H9 (cell line): ENCODE data around the gene CFDP1. TPM values are rescaled to one million over a fixed set of nuclear protein-coding genes. Genes with fewer than 3 reads are reported as not detected.

Experiments
- DNase-seq: peaks from one replicate; pipeline ENCODE4 v3.0.0-alpha.2; 2017
- H2AFZ ChIP-seq: one replicate; pipeline ENCODE4 v1.6.1; 2013; ENCODE audit warnings: mild to moderate bottlenecking, low read length, control low read depth, moderate library complexity
- H2AK5ac ChIP-seq: 2 replicates; pipeline ENCODE4 v1.6.1; 2013; ENCODE audit warnings: low read length, control low read depth, mixed read lengths; ENCODE audit not compliant: insufficient read length
- H2BK120ac ChIP-seq: one replicate; pipeline ENCODE4 v1.6.1; 2013; ENCODE audit warnings: low read depth, mild to moderate bottlenecking, low read length, control low read depth, inconsistent platforms; ENCODE audit not compliant: poor library complexity, severe bottlenecking
- H2BK12ac ChIP-seq: 2 replicates; pipeline ENCODE4 v1.6.1; 2013; ENCODE audit warnings: low read length, control low read depth, mixed read lengths, low read depth; ENCODE audit not compliant: insufficient read length
- H2BK15ac ChIP-seq: 2 replicates; pipeline ENCODE4 v1.6.1; 2013; ENCODE audit warnings: low read depth, low read length, control low read depth
- H2BK20ac ChIP-seq: one replicate; pipeline ENCODE4 v1.6.1; 2013; ENCODE audit warnings: low read depth, mild to moderate bottlenecking, low read length, control low read depth, inconsistent platforms; ENCODE audit not compliant: poor library complexity, severe bottlenecking
- H2BK5ac ChIP-seq: 2 replicates; pipeline ENCODE4 v1.6.1; 2013; ENCODE audit warnings: low read length, control low read depth, mixed read lengths; ENCODE audit not compliant: insufficient read length
- H3K14ac ChIP-seq: 2 replicates; pipeline ENCODE4 v1.6.1; 2013; ENCODE audit warnings: low read length, control low read depth; ENCODE audit not compliant: insufficient read depth
- H3K18ac ChIP-seq: 2 replicates; pipeline ENCODE4 v1.6.1; 2013; ENCODE audit warnings: low read depth, mild to moderate bottlenecking, mixed read lengths, low read length, control low read depth; ENCODE audit not compliant: insufficient read length
- H3K23ac ChIP-seq: 2 replicates; pipeline ENCODE4 v1.6.1; 2013; ENCODE audit warnings: low read length, control low read depth, mixed read lengths, low read depth; ENCODE audit not compliant: insufficient read length
- H3K23me2 ChIP-seq: 2 replicates; pipeline ENCODE4 v1.6.1; 2013; ENCODE audit warnings: low read depth, mild to moderate bottlenecking, mixed read lengths, low read length, control low read depth; ENCODE audit not compliant: insufficient read length, poor library complexity, severe bottlenecking
- H3K27ac ChIP-seq: 2 replicates; pipeline ENCODE4 v1.5.1; 2013; ENCODE audit warnings: low read length, control low read depth, mixed read lengths, low read depth; ENCODE audit not compliant: insufficient read length
- H3K27me3 ChIP-seq: 2 replicates; pipeline ENCODE4 v1.6.1; 2013; ENCODE audit warnings: low read length, control low read depth, inconsistent platforms; ENCODE audit not compliant: insufficient read depth
- H3K4ac ChIP-seq: 2 replicates; pipeline ENCODE4 v1.6.1; 2013; ENCODE audit warnings: low read depth, mild to moderate bottlenecking, control low read depth, inconsistent platforms, low read length, moderate library complexity
- H3K4me1 ChIP-seq: 2 replicates; pipeline ENCODE4 v1.6.1; 2013; ENCODE audit warnings: low read length, control low read depth, inconsistent platforms; ENCODE audit not compliant: insufficient read depth
- H3K4me2 ChIP-seq: 2 replicates; pipeline ENCODE4 v1.6.1; 2013; ENCODE audit warnings: low read length, control low read depth, mixed read lengths; ENCODE audit not compliant: insufficient read length, insufficient read depth
- H3K56ac ChIP-seq: 2 replicates; pipeline ENCODE4 v1.6.1; 2013; ENCODE audit warnings: low read depth, mild to moderate bottlenecking, mixed read lengths, low read length, control low read depth; ENCODE audit not compliant: insufficient read length
- H3K79me1 ChIP-seq: 2 replicates; pipeline ENCODE4 v1.6.1; 2013; ENCODE audit warnings: low read depth, mild to moderate bottlenecking, moderate library complexity, low read length, control low read depth, inconsistent platforms; ENCODE audit not compliant: insufficient read depth, poor library complexity, severe bottlenecking
- H3K79me2 ChIP-seq: 2 replicates; pipeline ENCODE4 v1.6.1; 2013; ENCODE audit warnings: low read length, control low read depth, inconsistent platforms; ENCODE audit not compliant: insufficient read depth
- H3K9ac ChIP-seq: 2 replicates; pipeline ENCODE4 v1.6.1; 2013; ENCODE audit warnings: low read length, control low read depth, mixed read lengths; ENCODE audit not compliant: insufficient read length; ENCODE audit errors: extremely low read depth
- H3K9me3 ChIP-seq: one replicate; pipeline ENCODE4 v1.6.1; 2013; ENCODE audit warnings: low read depth, low read length, inconsistent platforms; ENCODE audit not compliant: control insufficient read depth
- H3T11ph ChIP-seq: one replicate; pipeline ENCODE4 v1.6.1; 2013; ENCODE audit warnings: mild to moderate bottlenecking, low read length, control low read depth, inconsistent platforms
- H4K20me1 ChIP-seq: one replicate; pipeline ENCODE4 v1.6.1; 2013; ENCODE audit not compliant: control insufficient read depth, insufficient read length, insufficient read depth
- H4K5ac ChIP-seq: 2 replicates; pipeline ENCODE4 v1.6.1; 2013; ENCODE audit warnings: low read depth, mild to moderate bottlenecking, mixed read lengths, low read length, control low read depth; ENCODE audit not compliant: insufficient read length
- H4K8ac ChIP-seq: replicated peaks from 2 replicates; pipeline ENCODE4 v1.6.1; 2013; ENCODE audit warnings: low read length, control low read depth, mixed read lengths, low read depth; ENCODE audit not compliant: insufficient read length
- H4K91ac ChIP-seq: 2 replicates; pipeline ENCODE4 v1.6.1; 2013; ENCODE audit warnings: low read depth, mild to moderate bottlenecking, moderate library complexity, mixed read lengths, low read length, control low read depth; ENCODE audit not compliant: insufficient read length
- H3K27ac Mint-ChIP-seq, 3 experiments: 2 replicates in 2 of 3; 3 replicates in 1 of 3; pipeline ENCODE4 v1.8.0; 2020 to 2021; ENCODE audit warnings: mixed read lengths in 3 of 3, mild to moderate bottlenecking in 1 of 3, moderate library complexity in 1 of 3
- H3K27me3 Mint-ChIP-seq: 2 replicates; pipeline ENCODE4 v1.8.0; 2021; ENCODE audit warnings: low read depth, mild to moderate bottlenecking, moderate library complexity, mixed read lengths
- H3K36me3 Mint-ChIP-seq, 3 experiments: 2 replicates in 2 of 3; 3 replicates in 1 of 3; pipeline ENCODE4 v1.8.0; 2020 to 2021; ENCODE audit warnings: low read depth in 3 of 3, mixed read lengths in 3 of 3; ENCODE audit not compliant: insufficient read depth in 1 of 3
- H3K4me1 Mint-ChIP-seq, 2 experiments: 2 replicates each; pipeline ENCODE4 v1.8.0; 2020; ENCODE audit warnings: mixed read lengths in 2 of 2
- H3K4me3 Mint-ChIP-seq, 2 experiments: 2 replicates in 1 of 2; 3 replicates in 1 of 2; pipeline ENCODE4 v1.8.0; 2020 to 2021; ENCODE audit warnings: mild to moderate bottlenecking in 2 of 2, mixed read lengths in 2 of 2, moderate library complexity in 1 of 2
- H3K9me3 Mint-ChIP-seq, 2 experiments: 2 replicates in 1 of 2; 3 replicates in 1 of 2; pipeline ENCODE4 v1.8.0; 2020; ENCODE audit warnings: mild to moderate bottlenecking in 2 of 2, mixed read lengths in 2 of 2, moderate library complexity in 1 of 2
- CTCF ChIP-seq: fragments of 200-600 bp; sonication (generic); conservative IDR thresholded peaks from 3 replicates; pipeline ENCODE4 v1.8.0; 2021; ENCODE audit warnings: antibody characterized with exemption, mild to moderate bottlenecking
- WGBS: extraction: QIAGEN DNeasy Blood & Tissue Kit; methylation state at CpG from one replicate; pipeline ENCODE4 v1.1.7; 2013; ENCODE audit warnings: missing lambda C conversion rate, low lambda C conversion rate, mixed read lengths; ENCODE audit not compliant: insufficient read length; ENCODE audit errors: extremely low coverage; 5-methylcytosine and 5-hydroxymethylcytosine counted together
- total RNA-seq: library from RNA; stranded (reverse); gene quantifications from 2 replicates; pipeline ENCODE4 v1.2.1, GENCODE V29; 2021

Gene CFDP1
- total RNA-seq, 1 experiment from 2014 or later, result 89.2 TPM

- no peak overlapping the region for H3K18ac ChIP-seq
- no peaks in the 10 kb centered on the region for H3K9me3 Mint-ChIP-seq
- H3K4ac ChIP-seq, result no peak overlapping the region
- no peak overlapping the region for H2BK120ac ChIP-seq
- no peak overlapping the region for H3K27ac ChIP-seq
- no peak for TF ChIP-seq CTCF
- no peak overlapping the region for H2AK5ac ChIP-seq
- H2BK20ac ChIP-seq, result no peak overlapping the region
- DNase-seq, result no peak
- no peak overlapping the region for H4K5ac ChIP-seq
- peak overlapping the region; percentile 52 for H3K14ac ChIP-seq
- H4K20me1 ChIP-seq, result no peaks in the 10 kb centered on the region
- no peak overlapping the region for H2BK12ac ChIP-seq
- peak overlapping the region; percentile 77 for H3K9ac ChIP-seq
- H3T11ph ChIP-seq, result no peak overlapping the region
- peaks cover 6% of the 10 kb centered on the region for H3K79me1 ChIP-seq
- peaks cover 0 to 2% (median 2%) of the 10 kb centered on the region in 3 experiments; a peak in 1 of 7 replicates for H3K36me3 Mint-ChIP-seq
- H3K23me2 ChIP-seq, result peaks cover 15% of the 10 kb centered on the region
- H3K4me1 Mint-ChIP-seq, result peaks cover 63 to 70% of the 10 kb centered on the region in 2 experiments
- H2BK15ac ChIP-seq, result no peak overlapping the region
- H3K23ac ChIP-seq, result no peak overlapping the region
- H3K27ac Mint-ChIP-seq, result no peak overlapping the region
- no peak overlapping the region for H4K91ac ChIP-seq
- H4K8ac ChIP-seq, result no peak overlapping the region
- peak overlapping the region; percentile 77 to 90 for H3K4me3 Mint-ChIP-seq
- no peaks in the 10 kb centered on the region for H3K27me3 ChIP-seq
- no peak overlapping the region for H3K56ac ChIP-seq
- no peaks in the 10 kb centered on the region for H3K27me3 Mint-ChIP-seq
- no peak overlapping the region for H2BK5ac ChIP-seq
- H3K79me2 ChIP-seq, result peaks cover 46% of the 10 kb centered on the region; the same call in 1 of the 2 replicates
- H2AFZ ChIP-seq, result no peak overlapping the region
- WGBS, result no CpG with 5 or more reads among the region's 59 CpGs
- H3K4me2 ChIP-seq, result peak overlapping the region; percentile 67
- peaks cover 22% of the 10 kb centered on the region; the same call in 1 of the 2 replicates for H3K4me1 ChIP-seq
- H3K9me3 ChIP-seq, result no peaks in the 10 kb centered on the region
Measured at GRCh38 chr16:75250809-75251279, 182.5 kb downstream of the CFDP1 start.
